ENCODE results near the gene DRAM1.
"Not testable (repeated sequence)": the region's sequence is repeated elsewhere in the genome, so short reads cannot be mapped to it uniquely, and the experiment has no call there.

The DRAM1 gene

DNA sequence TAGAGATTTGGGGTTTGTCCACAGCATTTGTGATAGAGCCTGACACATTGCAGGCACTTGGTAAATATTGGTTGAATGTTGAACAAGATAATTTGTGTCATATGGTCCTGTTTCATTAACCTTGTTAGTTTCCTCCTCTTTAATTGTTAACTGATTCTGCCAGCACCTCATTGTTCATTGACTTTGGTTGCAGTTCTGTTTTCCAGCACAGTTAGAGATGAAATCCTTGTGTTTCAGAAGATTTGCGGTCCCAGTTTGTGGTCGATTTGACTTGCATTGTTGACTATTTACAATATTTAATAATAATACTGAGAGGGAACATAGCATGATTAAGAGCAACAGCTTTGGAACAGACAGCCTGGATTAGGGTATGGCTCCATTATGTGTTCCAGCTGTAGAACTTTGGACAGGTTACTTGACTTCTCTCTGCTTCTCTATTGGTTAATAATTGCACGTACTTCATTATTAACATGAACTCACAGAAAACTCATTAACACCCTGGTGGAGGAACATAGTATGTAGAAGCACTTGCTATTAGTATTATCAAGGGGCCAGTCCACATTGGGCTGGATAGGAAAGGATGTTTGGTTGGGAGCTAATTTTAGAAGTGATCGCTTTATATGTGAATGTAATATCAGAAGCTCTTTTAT is 8.7 kb downstream of the DRAM1 start:
- in situ Hi-C loops (cut with HindIII; ENCODE audit: low pct_ligation_motif_present, low pct_unique_long_range_greater_than_20kb, low sequenced_read_pairs) = no loop called here
- DNase-seq = no peak

DNA sequence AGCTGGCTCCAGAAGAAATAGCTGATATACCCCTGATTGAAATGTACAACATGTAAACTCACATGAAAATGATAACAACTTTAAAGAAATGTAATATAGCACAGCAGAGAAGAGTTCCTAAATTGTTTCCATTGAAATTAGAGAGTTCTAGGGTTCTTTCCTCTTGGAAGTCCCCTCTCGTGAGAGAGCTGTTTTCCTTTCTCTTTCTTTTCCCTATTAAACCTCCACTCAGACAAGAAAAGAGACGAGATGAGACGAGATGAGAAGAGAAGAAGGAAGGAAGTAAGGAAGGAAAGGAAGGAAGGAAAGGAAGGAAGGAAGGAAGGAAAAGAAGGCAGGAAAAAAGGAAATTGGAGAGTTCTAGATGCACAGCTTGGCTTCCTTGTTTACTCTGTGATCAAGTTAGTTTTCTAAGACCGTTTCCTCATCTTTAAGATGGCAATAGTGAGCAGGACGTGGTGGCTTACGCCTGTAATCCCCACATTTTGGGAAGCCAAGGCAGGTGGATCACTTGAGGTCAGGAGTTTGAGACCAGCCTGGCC is 11.9 kb downstream of the DRAM1 start:
- no peak for DNase-seq
- in situ Hi-C loops (cut with HindIII; ENCODE audit: low pct_ligation_motif_present, low pct_unique_long_range_greater_than_20kb, low sequenced_read_pairs) = no loop called here

DNA sequence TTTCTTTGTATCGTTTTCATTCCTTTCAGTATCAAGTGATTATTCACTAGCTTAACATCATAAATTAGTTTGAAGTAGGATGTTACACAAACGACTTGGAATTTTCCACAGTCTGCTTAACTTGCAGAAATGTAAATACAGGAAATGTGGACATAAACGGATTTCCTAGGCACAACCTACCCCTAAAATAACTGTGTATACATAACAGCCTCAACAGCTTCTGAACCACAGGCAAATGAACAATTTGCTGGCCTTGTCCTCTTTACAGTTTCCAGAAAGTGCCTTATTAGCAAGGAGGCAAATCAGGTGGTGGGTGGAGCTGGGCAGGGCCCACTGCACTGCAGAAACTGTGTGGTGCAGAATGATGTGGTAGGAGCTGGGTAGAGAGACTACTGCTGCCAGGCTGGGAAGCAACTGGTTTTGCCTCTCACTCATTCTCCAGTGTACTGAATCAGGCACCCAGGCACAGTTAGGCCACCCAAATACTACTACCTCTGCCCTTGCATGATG is 14.1 kb downstream of the DRAM1 start:
- peak; percentile 19 for DNase-seq
- in situ Hi-C loops (cut with HindIII; ENCODE audit: low pct_ligation_motif_present, low pct_unique_long_range_greater_than_20kb, low sequenced_read_pairs) = no loop called here

DNA sequence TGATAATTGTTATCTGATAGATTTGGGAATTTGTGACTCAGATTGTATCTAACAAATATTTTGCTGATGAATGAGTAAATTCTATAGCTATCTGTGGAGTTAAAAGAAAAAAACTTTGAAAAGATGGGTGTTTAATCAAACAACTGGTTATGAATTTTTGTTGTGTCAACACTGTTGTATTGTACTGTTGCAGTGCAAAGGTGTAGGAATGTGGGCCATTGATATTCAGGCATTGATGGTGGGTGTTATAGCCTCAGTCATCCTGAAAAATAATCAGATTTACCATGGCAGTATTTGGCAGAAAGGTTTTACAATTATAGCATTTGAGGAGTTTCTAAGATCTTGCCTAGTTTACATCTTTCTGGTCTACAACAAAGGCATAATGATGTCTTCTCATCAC is 15.4 kb downstream of the DRAM1 start:
- in situ Hi-C loops (cut with HindIII; ENCODE audit: low pct_ligation_motif_present, low pct_unique_long_range_greater_than_20kb, low sequenced_read_pairs) = no loop called here
- DNase-seq = no peak

DNA sequence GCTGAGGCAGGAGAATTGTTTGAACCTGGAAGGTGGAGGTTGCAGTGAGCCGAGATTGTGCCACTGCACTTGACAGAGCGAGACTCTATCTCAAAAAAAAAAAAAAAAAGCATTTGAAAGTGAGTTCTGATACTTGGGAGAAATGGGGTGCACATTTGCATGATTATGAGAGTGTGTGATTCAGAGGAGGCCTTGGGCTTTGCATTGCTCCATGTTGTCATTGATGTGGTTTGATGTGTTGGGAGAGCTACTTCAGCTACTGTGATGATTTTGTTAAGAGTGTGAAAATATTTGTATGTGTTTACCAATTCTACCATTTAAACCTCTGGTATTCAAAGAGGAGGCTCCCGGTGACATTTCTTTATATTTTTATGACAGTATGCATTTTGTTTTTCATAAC is 24.4 kb downstream of the DRAM1 start:
- in situ Hi-C loops (cut with HindIII; ENCODE audit: low pct_ligation_motif_present, low pct_unique_long_range_greater_than_20kb, low sequenced_read_pairs) = no loop called here
- no peak for DNase-seq

DNA sequence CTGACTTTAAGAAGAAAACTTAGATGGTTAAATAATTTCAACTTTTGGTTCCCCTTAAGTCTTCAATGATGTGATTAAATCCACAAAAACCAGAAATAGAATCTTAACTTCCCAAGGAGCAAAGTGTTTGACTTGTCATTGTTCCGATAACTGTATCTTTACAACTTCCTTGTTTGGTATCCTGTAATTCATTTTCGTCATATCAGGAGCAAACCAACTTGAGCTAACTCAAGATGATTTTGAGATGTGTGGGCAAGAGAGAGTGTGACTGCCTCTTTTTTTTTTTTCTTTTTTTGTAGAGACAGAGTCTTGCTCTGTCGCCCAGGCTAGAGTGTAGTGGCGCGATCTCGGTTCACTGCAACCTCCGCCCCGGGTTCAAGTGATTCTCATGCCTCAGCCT is 25.3 kb downstream of the DRAM1 start:
- in situ Hi-C loops (cut with HindIII; ENCODE audit: low pct_ligation_motif_present, low pct_unique_long_range_greater_than_20kb, low sequenced_read_pairs) = no loop called here

DNA sequence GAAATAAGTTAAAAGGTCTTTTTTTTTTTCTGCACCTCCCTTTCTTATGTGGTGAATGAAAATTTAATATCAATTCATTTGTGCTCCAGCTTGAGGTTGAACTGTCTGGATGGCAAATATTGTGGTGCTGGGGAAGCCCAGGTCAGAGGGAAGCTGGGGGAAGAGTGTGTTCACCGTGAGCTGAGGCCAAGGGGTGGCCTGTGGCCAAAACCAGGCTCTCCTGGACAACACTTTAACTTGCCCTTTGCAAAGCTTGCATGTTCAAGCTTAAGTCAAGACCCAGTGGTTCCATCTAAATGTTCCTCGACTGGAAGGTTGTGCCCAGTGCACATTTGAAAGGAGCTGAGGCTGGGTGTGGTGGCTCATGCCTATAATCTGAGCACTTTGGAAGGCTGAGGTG is 28.8 kb downstream of the DRAM1 start:
- no peak for DNase-seq
- in situ Hi-C loops (cut with HindIII; ENCODE audit: low pct_ligation_motif_present, low pct_unique_long_range_greater_than_20kb, low sequenced_read_pairs) = no loop called here

More for the DNA sequence above, 25.3 kb downstream of the DRAM1 start:
- DNase-seq = no peak

DNA sequence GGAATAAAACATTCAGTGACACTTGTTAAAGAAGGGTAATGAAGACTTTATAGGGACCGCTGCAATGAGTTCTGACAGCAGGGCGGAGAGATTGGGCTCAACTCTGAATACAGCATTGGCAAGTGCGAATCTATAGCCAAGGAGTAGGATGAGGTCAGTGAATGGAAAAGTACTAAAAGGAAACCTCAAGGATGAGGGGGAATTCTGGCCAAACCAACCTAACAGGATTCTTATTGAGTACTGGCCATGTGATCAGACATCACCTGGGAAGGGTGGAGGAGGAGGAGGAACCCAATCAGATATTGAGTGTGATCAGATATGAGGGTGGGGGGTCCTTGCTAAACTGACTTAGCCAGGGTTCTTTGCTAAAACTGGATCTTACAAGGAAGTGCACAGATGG is 31.0 kb downstream of the DRAM1 start:
- in situ Hi-C loops (cut with HindIII; ENCODE audit: low pct_ligation_motif_present, low pct_unique_long_range_greater_than_20kb, low sequenced_read_pairs) = no loop called here
- DNase-seq = no peak

DNA sequence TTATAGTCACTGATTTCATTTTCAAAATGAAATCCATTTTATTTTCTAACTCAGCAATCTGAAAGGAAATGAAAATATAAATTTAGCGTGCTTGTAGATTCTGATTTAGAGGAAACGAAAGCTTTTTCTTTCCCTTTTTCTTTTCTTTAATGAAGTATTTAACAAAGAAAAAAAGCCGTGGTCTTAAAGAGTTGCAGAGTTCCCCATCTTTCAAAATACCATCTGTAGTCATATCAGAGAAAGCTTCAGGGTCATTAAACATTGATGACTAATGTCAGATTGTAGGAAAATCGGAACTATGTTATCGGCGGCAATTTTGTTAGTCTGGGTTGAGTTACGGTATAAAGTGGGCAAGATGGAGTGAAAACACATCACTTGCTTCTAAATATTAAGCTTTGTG is 32.3 kb downstream of the DRAM1 start:
- in situ Hi-C loops (cut with HindIII; ENCODE audit: low pct_ligation_motif_present, low pct_unique_long_range_greater_than_20kb, low sequenced_read_pairs) = no loop called here
- no peak for DNase-seq

DNA sequence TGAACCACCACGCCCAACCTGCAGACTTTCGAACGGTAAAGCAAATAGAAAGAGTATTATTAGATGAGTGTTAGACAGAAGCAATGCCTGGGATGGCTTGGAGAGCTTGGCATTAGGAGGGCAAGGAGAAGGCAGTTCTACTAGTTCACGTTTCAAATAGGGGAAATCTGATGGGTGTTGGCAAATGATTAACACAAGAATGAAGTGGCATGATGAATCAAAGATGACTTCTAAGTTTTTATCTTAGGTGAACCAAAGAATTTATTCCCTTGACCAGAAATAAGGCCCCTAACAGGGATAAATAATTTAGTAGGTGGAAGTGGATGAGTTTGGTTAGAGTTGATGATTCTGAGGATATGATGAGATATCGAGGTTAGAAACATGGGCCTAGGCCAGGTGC is 38.5 kb downstream of the DRAM1 start:
- DNase-seq = peak; percentile 34
- in situ Hi-C loops (cut with HindIII; ENCODE audit: low pct_ligation_motif_present, low pct_unique_long_range_greater_than_20kb, low sequenced_read_pairs) = no loop called here

DNA sequence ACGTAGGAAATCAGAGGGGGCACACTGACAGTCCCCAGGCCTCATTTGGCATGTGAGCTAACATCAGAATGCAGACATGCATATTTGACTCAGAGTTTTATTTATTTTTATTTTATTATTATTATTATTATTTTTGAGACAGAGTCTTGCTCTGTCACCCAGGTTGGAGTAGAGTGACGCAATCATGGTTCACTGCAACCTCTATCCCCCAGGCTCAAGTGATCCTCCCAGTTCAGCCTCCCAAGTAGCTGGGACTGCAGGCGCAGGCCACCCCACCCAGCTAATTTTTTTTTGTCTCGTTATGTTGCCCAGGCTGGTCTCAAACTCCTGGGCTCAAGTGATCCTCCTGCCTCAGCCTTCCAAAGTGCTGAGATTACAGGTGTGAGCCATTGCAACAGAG is 41.4 kb downstream of the DRAM1 start:
- in situ Hi-C loops (cut with HindIII; ENCODE audit: low pct_ligation_motif_present, low pct_unique_long_range_greater_than_20kb, low sequenced_read_pairs); DNase-seq: not testable (repeated sequence)

DNA sequence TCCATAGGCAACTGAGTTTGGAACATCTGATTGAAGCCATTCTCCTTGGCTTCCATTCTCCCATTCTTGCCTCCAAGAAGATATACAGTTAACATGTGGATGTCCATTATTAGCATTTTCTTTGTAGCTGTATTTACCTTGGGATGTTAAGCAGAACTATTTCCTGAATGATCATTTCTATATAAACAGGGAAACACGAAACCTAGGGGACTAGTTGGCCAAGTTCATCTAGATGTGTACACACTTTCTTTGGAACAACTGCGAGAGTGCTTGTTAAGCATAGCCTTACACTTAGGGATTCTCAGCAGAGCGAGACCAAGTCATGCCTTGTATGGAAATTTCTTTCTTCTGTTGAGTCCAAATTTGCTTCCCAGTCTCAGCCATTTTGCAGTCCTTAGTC is 42.1 kb downstream of the DRAM1 start:
- DNase-seq = no peak
- in situ Hi-C loops (cut with HindIII; ENCODE audit: low pct_ligation_motif_present, low pct_unique_long_range_greater_than_20kb, low sequenced_read_pairs) = no loop called here

DNA sequence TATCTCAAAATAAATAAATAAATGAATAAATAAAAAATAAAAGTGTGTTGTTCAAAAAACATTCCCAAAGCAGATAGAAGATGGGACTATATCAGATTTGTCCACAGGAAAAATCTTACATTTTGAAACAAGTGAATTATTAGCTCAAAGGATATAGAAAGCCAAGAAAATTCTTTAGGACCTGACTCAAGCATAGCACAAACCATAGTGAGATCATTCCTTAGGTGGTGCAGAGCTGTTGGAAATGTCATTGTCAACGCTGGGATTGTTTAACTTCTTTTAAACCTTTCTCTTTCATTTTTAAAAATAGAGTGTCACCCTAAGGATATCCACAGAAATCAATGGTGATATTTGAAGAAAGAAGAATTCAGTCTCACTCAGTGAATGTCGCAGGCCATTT is 43.5 kb downstream of the DRAM1 start:
- DNase-seq = peak; percentile 33
- in situ Hi-C loops (cut with HindIII; ENCODE audit: low pct_ligation_motif_present, low pct_unique_long_range_greater_than_20kb, low sequenced_read_pairs) = no loop called here

DNA sequence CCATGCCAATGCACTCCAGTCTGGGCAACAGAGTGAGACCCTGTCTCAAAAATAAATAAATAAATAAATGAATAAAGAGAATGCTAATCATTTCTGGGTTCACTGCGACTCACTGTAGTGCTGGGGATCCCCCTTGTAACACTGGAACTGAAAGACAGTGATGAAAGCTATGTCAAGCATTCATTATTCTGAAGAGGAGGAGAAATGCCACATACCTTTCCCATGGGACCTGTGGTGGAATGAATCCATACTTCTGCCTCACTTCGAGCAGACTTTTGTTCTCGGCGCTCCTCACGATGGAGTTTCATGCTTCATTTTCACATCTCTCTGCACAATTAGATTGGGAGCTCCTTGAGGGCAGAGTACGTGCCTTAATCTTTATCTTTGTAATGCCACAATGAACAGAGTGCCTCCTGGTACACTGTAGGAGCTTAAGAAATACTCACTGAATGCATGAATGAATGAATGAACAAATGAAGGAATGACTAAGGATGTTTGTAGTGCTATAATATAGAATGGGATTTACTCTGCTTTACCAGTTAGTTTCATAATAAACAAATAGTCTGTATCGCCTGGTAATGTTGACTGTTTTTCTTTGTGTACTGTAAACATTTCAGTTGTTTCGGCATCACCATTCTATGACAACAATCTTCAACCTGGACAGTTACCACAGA is 45.8 kb downstream of the DRAM1 start:
- DNase-seq = no peak
- in situ Hi-C loops (cut with HindIII; ENCODE audit: low pct_ligation_motif_present, low pct_unique_long_range_greater_than_20kb, low sequenced_read_pairs) = no loop called here

DNA sequence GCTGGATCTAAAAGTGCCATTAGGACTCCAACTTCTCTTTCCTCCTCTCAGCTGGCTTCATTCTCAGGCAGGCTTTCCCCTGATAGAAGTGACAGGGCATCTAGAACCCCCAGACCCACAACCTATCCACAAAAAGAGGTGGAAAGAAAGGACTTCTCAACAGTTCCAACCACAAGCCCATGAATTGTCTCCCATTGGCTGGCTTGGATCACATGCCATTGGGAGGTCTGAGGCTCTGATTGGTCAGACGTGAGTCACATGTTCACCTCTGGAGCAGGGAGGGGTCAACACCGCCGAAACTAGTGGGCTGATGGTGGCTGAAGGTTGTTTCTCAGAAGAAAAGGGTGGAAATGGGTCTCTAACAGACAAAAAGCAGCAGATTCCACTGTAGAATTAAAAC is 47.2 kb downstream of the DRAM1 start:
- in situ Hi-C loops (cut with HindIII; ENCODE audit: low pct_ligation_motif_present, low pct_unique_long_range_greater_than_20kb, low sequenced_read_pairs) = loop anchor here (25.0 kb wide), 1 partner anchor 863 kb away; no protein-coding TSS in a partner anchor
- no peak for DNase-seq

DNA sequence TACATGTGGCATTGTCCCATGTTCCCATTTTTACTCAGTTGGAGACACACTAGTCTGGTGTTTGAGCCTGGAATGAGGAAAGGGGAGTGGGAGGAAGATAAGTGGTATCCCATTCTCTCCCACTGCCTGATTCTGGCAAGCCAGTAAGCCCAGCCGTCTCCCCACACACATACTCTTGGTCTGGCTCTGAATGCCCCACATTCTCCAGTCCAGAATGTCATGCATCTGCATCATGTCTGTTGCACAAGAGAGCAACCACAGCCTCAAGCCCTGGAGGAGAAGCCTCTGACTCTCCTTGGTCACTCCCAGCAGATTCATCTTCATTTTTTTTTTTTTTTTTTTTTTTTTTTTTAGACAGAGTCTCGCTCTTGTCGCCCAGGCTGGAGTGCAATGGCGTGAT is 48.0 kb downstream of the DRAM1 start:
- in situ Hi-C loops (cut with HindIII; ENCODE audit: low pct_ligation_motif_present, low pct_unique_long_range_greater_than_20kb, low sequenced_read_pairs) = loop anchor here (25.0 kb wide), 1 partner anchor 862 kb away; no protein-coding TSS in a partner anchor
- DNase-seq = peak; percentile 11

DNA sequence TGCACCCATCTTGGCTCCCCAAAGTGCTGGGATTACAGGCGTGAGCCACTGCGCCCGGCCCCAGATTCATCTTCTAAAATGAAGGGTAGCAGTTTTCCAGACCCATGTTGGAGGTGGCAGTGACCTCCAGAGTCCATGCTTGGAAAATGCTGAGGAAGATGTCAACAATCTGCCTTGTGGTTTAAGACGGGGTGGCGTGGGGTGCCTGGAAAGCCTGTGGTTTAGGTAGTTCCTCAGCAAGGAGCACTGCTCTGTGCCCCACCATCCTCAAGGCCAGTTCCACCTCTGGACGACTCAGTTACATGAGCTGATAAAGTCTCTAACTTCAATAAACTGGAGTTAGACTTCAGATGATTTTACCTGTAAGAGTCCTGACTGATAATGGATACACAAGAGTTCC is 48.6 kb downstream of the DRAM1 start:
- in situ Hi-C loops (cut with HindIII; ENCODE audit: low pct_ligation_motif_present, low pct_unique_long_range_greater_than_20kb, low sequenced_read_pairs) = loop anchor here (25.0 kb wide), 1 partner anchor 861 kb away; no protein-coding TSS in a partner anchor
- DNase-seq = no peak

DNA sequence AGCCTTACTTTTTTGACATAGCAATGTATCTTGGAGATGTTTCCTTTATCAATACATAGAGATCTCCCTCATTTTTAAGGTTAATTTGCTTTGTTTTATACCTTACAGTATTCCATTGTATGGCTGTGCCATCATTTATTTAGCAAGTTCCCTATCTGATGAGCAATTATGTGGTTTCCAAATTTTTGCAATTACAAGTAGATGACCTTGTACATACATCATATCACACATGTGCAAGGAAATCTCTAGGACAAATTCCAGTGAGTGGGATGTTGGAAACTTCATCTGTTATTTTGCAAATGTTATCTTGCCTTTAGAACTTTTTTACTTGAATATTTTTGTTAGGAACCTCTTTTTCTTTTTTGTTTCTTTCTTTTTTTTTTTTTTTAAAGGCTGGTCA is 49.7 kb downstream of the DRAM1 start:
- no peak for DNase-seq
- in situ Hi-C loops (cut with HindIII; ENCODE audit: low pct_ligation_motif_present, low pct_unique_long_range_greater_than_20kb, low sequenced_read_pairs) = loop anchor here (25.0 kb wide), 1 partner anchor 860 kb away; no protein-coding TSS in a partner anchor

DNA sequence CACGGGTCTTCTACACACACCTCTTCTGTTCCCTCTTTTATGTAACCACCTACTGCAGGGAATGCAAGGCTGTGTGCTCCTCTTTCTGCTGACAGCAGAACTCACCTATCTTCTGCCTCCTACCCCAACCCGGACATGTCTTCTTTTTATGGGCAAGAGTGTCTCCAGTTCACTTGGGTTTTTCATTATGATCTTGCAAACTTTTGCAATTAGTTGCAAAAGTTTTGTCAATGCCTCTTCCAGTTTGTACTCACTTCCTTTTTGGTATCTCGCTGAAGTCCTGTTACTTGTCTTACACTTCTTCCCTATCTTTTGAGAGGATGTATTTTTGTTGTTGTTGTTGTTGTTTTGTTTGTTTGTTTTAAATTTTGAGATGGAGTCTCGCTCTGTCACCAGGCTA is 50.6 kb downstream of the DRAM1 start:
- DNase-seq = no peak
- in situ Hi-C loops (cut with HindIII; ENCODE audit: low pct_ligation_motif_present, low pct_unique_long_range_greater_than_20kb, low sequenced_read_pairs) = loop anchor here (25.0 kb wide), 1 partner anchor 859 kb away; no protein-coding TSS in a partner anchor

DNA sequence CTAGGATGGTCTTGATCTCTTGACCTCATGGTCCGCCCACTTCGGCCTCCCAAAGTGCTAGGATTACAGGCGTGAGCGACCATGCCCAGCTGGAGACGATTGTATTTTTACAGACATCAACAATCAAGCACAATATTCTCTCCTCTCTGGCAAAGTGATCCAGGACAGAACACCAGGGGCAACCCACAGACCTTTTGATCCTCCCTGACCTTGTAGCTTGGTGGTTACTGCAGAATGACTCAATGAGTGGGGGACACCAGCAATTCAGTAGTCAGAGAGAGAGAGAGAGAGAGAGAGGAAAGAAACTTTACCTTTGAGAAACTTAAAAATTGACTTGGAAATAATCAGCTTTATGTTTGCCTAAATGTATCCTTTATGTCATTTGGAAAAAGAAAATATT is 51.2 kb downstream of the DRAM1 start:
- DNase-seq = no peak
- in situ Hi-C loops (cut with HindIII; ENCODE audit: low pct_ligation_motif_present, low pct_unique_long_range_greater_than_20kb, low sequenced_read_pairs) = loop anchor here (25.0 kb wide), 1 partner anchor 859 kb away; no protein-coding TSS in a partner anchor
